HG03064 (cell line): ENCODE data around the gene FLYWCH1.

Source experiments
- ATAC-seq: cut with Tn5 transposase; IDR thresholded peaks from one replicate; pipeline ENCODE4 v1.9.1; 2021; ENCODE audit warnings: low read depth; ENCODE audit not compliant: unreplicated experiment

The FLYWCH1 gene

GRCh38 chr16:2950353-2950724 lies 38.6 kb downstream of the FLYWCH1 start:
- ATAC-seq: no peak

- ATAC-seq: no peak
Observed at GRCh38 chr16:2950773-2951172, 39.0 kb downstream of the FLYWCH1 start.

GRCh38 chr16:2952679-2953078 lies 40.9 kb downstream of the FLYWCH1 start:
- no peak for ATAC-seq

- ATAC-seq: no peak
Observed at GRCh38 chr16:2953706-2954627, 42.2 kb downstream of the FLYWCH1 start.

- no peak for ATAC-seq
Observed at GRCh38 chr16:2954656-2955381, 43.1 kb downstream of the FLYWCH1 start.

GRCh38 chr16:2955438-2955778 lies 43.7 kb downstream of the FLYWCH1 start:
- ATAC-seq: no peak

- ATAC-seq: no peak
Observed at GRCh38 chr16:2955779-2956578, 44.2 kb downstream of the FLYWCH1 start.

GRCh38 chr16:2956579-2956956 lies 44.8 kb downstream of the FLYWCH1 start:
- ATAC-seq: no peak

- ATAC-seq: no peak
Observed at GRCh38 chr16:2959206-2959605, 47.5 kb downstream of the FLYWCH1 start.

- ATAC-seq: no peak
Observed at GRCh38 chr16:2960183-2961010, 48.7 kb downstream of the FLYWCH1 start.

GRCh38 chr16:2962334-2963073 lies 50.8 kb downstream of the FLYWCH1 start:
- no peak for ATAC-seq

- ATAC-seq: no peak
Observed at GRCh38 chr16:2963074-2963722, 51.5 kb downstream of the FLYWCH1 start.

GRCh38 chr16:2963723-2964474 lies 52.2 kb downstream of the FLYWCH1 start, which contains the start of gene KREMEN2:
Gene KREMEN2 (plus strand): TSS chr16:2964275. CDS start chr16:2964521, 246 bp downstream.
- no peak for ATAC-seq

- ATAC-seq: no peak
Observed at GRCh38 chr16:2964475-2965336, 53.0 kb downstream of the FLYWCH1 start.

- ATAC-seq: no peak
Observed at GRCh38 chr16:2966043-2966807, 54.5 kb downstream of the FLYWCH1 start.

GRCh38 chr16:2966808-2967191 lies 55.1 kb downstream of the FLYWCH1 start:
- ATAC-seq: no peak

- ATAC-seq: no peak
Observed at GRCh38 chr16:2967211-2967631, 55.5 kb downstream of the FLYWCH1 start.
